GM23338 (cell line): ENCODE data around the gene RAP1B. TPM values are rescaled to one million over a fixed set of nuclear protein-coding genes. Genes with fewer than 3 reads are reported as not detected.

ENCODE experiments used
- ATAC-seq: fragments of 200-7000 bp; cut with Tn5 transposase; 3 replicates; pipeline ENCODE4 v1.9.1; 2020
- DNase-seq: peaks from one replicate; pipeline ENCODE4 v3.0.0-alpha.2; 2015; ENCODE audit warnings: low spot score
- H2AFZ ChIP-seq: fragments of 200-600 bp; sonication (generic); 2 replicates; pipeline ENCODE4 v1.8.0; 2016; ENCODE audit warnings: antibody characterized with exemption, mild to moderate bottlenecking, moderate library complexity
- H3F3A ChIP-seq: fragments of 200-600 bp; sonication (generic); replicated peaks from 2 replicates; pipeline ENCODE4 v1.8.0; 2017; ENCODE audit warnings: antibody characterized with exemption, mixed run types, low read depth
- H3K27ac ChIP-seq: fragments of 200-600 bp; sonication (generic); 2 replicates; pipeline ENCODE4 v1.6.1; 2016; ENCODE audit warnings: low read depth
- H3K27me3 ChIP-seq: fragments of 200-600 bp; sonication (generic); 2 replicates; pipeline ENCODE4 v1.8.0; 2016; ENCODE audit warnings: mild to moderate bottlenecking, mixed run types, moderate library complexity; ENCODE audit not compliant: insufficient read depth
- H3K36me3 ChIP-seq: fragments of 200-600 bp; sonication (generic); 2 replicates; pipeline ENCODE4 v1.8.0; 2016; ENCODE audit warnings: mild to moderate bottlenecking; ENCODE audit not compliant: insufficient read depth
- H3K4me1 ChIP-seq: fragments of 200-600 bp; sonication (generic); 2 replicates; pipeline ENCODE4 v1.8.0; 2016; ENCODE audit warnings: mild to moderate bottlenecking, moderate library complexity; ENCODE audit not compliant: insufficient read depth
- H3K4me2 ChIP-seq: fragments of 200-600 bp; sonication (generic); 2 replicates; pipeline ENCODE4 v1.7.1; 2017; ENCODE audit warnings: mixed run types
- H3K4me3 ChIP-seq: fragments of 200-600 bp; sonication (generic); 2 replicates; pipeline ENCODE4 v1.6.1; 2016; ENCODE audit warnings: mixed run types
- H3K79me2 ChIP-seq: fragments of 200-600 bp; sonication (generic); replicated peaks from 2 replicates; pipeline ENCODE4 v1.8.0; 2017; ENCODE audit warnings: mild to moderate bottlenecking; ENCODE audit not compliant: insufficient read depth
- H3K9me2 ChIP-seq: fragments of 200-600 bp; sonication (generic); 2 replicates; pipeline ENCODE4 v1.8.0; 2017; ENCODE audit not compliant: insufficient read depth
- H4K20me1 ChIP-seq: fragments of 200-600 bp; sonication (generic); replicated peaks from 2 replicates; pipeline ENCODE4 v1.8.0; 2017; ENCODE audit warnings: mild to moderate bottlenecking; ENCODE audit not compliant: insufficient read depth
- H3K27ac Mint-ChIP-seq: 2 replicates; pipeline ENCODE4 v1.8.0; 2020; ENCODE audit warnings: inconsistent platforms, mild to moderate bottlenecking, moderate library complexity, mixed read lengths
- H3K27me3 Mint-ChIP-seq: 3 replicates; pipeline ENCODE4 v1.8.0; 2022; ENCODE audit warnings: low read depth, mild to moderate bottlenecking, moderate library complexity, mixed read lengths, inconsistent platforms; ENCODE audit not compliant: insufficient read depth, poor library complexity
- H3K36me3 Mint-ChIP-seq: 3 replicates; pipeline ENCODE4 v1.8.0; 2021; ENCODE audit warnings: low read depth, mild to moderate bottlenecking, inconsistent platforms, moderate library complexity, mixed read lengths
- H3K4me1 Mint-ChIP-seq: 3 replicates; pipeline ENCODE4 v1.8.0; 2020; ENCODE audit warnings: mild to moderate bottlenecking, inconsistent platforms, mixed read lengths
- H3K4me3 Mint-ChIP-seq: 3 replicates; pipeline ENCODE4 v1.8.0; 2021; ENCODE audit warnings: moderate library complexity, mild to moderate bottlenecking, inconsistent platforms, mixed read lengths
- H3K9me3 Mint-ChIP-seq: 3 replicates; pipeline ENCODE4 v1.8.0; 2020; ENCODE audit warnings: moderate library complexity, mild to moderate bottlenecking, inconsistent platforms, mixed read lengths
- CTCF ChIP-seq, 2 experiments: fragments of 200-600 bp in 1 of 2; sonication (generic) in 1 of 2; conservative IDR thresholded peaks; 2 replicates each; pipeline versions ENCODE4 v1.5.1 to v1.6.1; 2016 to 2017; ENCODE audit warnings: antibody characterized with exemption in 2 of 2, low read depth in 2 of 2, mild to moderate bottlenecking in 2 of 2, moderate library complexity in 1 of 2
- EZH2phosphoT487 ChIP-seq: fragments of 200-600 bp; sonication (generic); IDR thresholded peaks from one replicate; pipeline ENCODE4 v1.8.1; 2018; ENCODE audit warnings: antibody characterized with exemption; ENCODE audit not compliant: unreplicated experiment
- JUNB ChIP-seq: IDR thresholded peaks from one replicate; pipeline ENCODE4 v1.6.1; 2016; ENCODE audit warnings: antibody characterized with exemption; ENCODE audit not compliant: unreplicated experiment
- POLR2AphosphoS5 ChIP-seq: IDR thresholded peaks from 2 replicates; pipeline ENCODE4 v1.6.1; 2016; ENCODE audit warnings: antibody characterized with exemption, low read depth
- STAT1 ChIP-seq: IDR thresholded peaks from one replicate; pipeline ENCODE4 v1.6.1; 2016; ENCODE audit warnings: antibody characterized with exemption; ENCODE audit not compliant: unreplicated experiment
- ZNF114 ChIP-seq: fragments of 250-450 bp; sonication (Bioruptor Pico); IDR thresholded peaks from 2 replicates; pipeline ENCODE4 v1.5.0; 2020; ENCODE audit warnings: mild to moderate bottlenecking, moderate library complexity
- ZNF462 ChIP-seq: fragments of 250-450 bp; sonication (Bioruptor Pico); IDR thresholded peaks from 2 replicates; pipeline ENCODE4 v1.5.0; 2020; ENCODE audit warnings: mild to moderate bottlenecking, moderate library complexity
- polyA plus RNA-seq: library from polyadenylated mRNA; unstranded; fragments of >200 nt; fragmentation: Nextera tagmentation; extraction: Ambion mirVana; gene quantifications from 2 replicates; pipeline ENCODE4 v1.2.1, GENCODE V29; 2016
- total RNA-seq: library from RNA; depleted of rRNA; stranded (reverse); fragments of >200 nt; shearing (Covaris generic); gene quantifications from 2 replicates; pipeline ENCODE4 v1.2.3, GENCODE V29; 2014

RAP1B gene
- total and polyA plus RNA-seq, 2 experiments from 2014 or later, result 90.6 to 128 TPM

- ATAC-seq, result no peak
- Mint-ChIP-seq H3K4me3 (peak overlapping the region; percentile 90), H3K4me1 (peaks cover 39% of the 10 kb centered on the region), H3K27me3 (peaks cover 8% of the 10 kb centered on the region), H3K9me3 (no peaks in the 10 kb centered on the region), H3K27ac (peak overlapping the region; percentile 98), H3K36me3 (0 out of 3 replicates have a peak, but pooled peaks cover 2% of the 10 kb centered on the region)
- H2AFZ ChIP-seq, result no peak overlapping the region
- 0 out of 2 replicates have a peak, but pooled peaks cover 4% of the 10 kb centered on the region for H3F3A ChIP-seq
- H3K27me3 ChIP-seq, result no peaks in the 10 kb centered on the region
- TF ChIP-seq ZNF462 (CRISPR knock-in tag) (no peak), STAT1 (no peak), POLR2AphosphoS5 (no peak), JUNB (no peak), CTCF (conservative IDR thresholded peaks at IDR 0.05; ENCODE audit: low read depth in 2 of 2) (no peak), EZH2phosphoT487 (no peak), ZNF114 (no peak)
- no peaks in the 10 kb centered on the region for H3K36me3 ChIP-seq
- H3K27ac ChIP-seq, result peak overlapping the region; percentile 97
- H3K4me3 ChIP-seq, result peak overlapping the region; percentile 72
- peaks cover 37% of the 10 kb centered on the region for H3K79me2 ChIP-seq
- no peaks in the 10 kb centered on the region for H3K9me2 ChIP-seq
- H3K4me1 ChIP-seq, result peaks cover 41% of the 10 kb centered on the region
- no peak for DNase-seq
- peaks cover 26% of the 10 kb centered on the region for H4K20me1 ChIP-seq
- peak overlapping the region; percentile 73 for H3K4me2 ChIP-seq
These were observed 715 bp upstream of the RAP1B start for GRCh38 chr12:68609998-68610369.
